GM21526 (cell line): Measurements from ENCODE around the gene PALLD.

ENCODE experiments used
- ATAC-seq: cut with Tn5 transposase; IDR thresholded peaks from one replicate; pipeline ENCODE4 v1.9.1; 2021; ENCODE audit warnings: moderate library complexity; ENCODE audit not compliant: unreplicated experiment, low FRiP score

The PALLD gene

DNA sequence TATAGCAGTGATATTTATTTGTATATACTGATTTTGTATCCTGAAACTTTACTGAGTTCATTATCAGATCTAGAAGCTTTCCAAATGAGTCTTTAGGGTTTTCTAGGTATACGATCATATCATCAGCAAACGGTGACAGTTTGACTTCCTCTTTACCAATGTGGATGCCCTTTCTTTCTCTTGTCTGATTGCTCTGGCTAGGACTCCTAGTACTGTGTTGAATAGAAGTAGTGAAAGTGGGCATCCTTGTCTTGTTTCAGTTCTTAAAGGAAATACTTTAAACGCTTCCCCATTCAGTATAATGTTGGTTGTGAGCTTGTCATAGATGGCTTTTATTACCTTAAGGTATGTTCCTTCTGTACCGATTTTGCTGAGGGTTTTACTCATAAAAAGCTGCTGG is 475.7 kb downstream of the PALLD start:
- ATAC-seq = no peak
